ENCODE data around the gene PIF1. TPM values are rescaled to one million over a fixed set of nuclear protein-coding genes. Genes with fewer than 3 reads are reported as not detected.
A peak's percentile ranks its signal among the peaks of the same experiment; 100 is the strongest.

PIF1 gene
- total RNA-seq, 1 donor = 7.4 TPM

GRCh38 chr15:64810497-64811326 lies 14.7 kb downstream of the PIF1 start:
- no peak overlapping the region for H3K4me3 ChIP-seq (ENCODE audit: low read depth, low read length)
- TF ChIP-seq CTCF (IDR thresholded peaks at IDR 0.05; ENCODE audit: insufficient read depth, low read length) = no peak
- DNase-seq (ENCODE audit: low read depth) = no peak

GRCh38 chr15:64809649-64810496 lies 15.6 kb downstream of the PIF1 start:
- no peak overlapping the region for H3K4me3 ChIP-seq (ENCODE audit: low read depth, low read length)
- DNase-seq (ENCODE audit: low read depth) = peak; percentile 74
- peak; percentile 95 for TF ChIP-seq CTCF (IDR thresholded peaks at IDR 0.05; ENCODE audit: insufficient read depth, low read length)

GRCh38 chr15:64808785-64809453 lies 16.5 kb downstream of the PIF1 start:
- DNase-seq (ENCODE audit: low read depth) = no peak
- TF ChIP-seq CTCF (IDR thresholded peaks at IDR 0.05; ENCODE audit: insufficient read depth, low read length) = no peak
- no peak overlapping the region for H3K4me3 ChIP-seq (ENCODE audit: low read depth, low read length)

GRCh38 chr15:64807751-64808222 lies 17.7 kb downstream of the PIF1 start:
- no peak for DNase-seq (ENCODE audit: low read depth)
- TF ChIP-seq CTCF (IDR thresholded peaks at IDR 0.05; ENCODE audit: insufficient read depth, low read length) = no peak
- H3K4me3 ChIP-seq (ENCODE audit: low read depth, low read length) = no peak overlapping the region

- H3K4me3 ChIP-seq (ENCODE audit: low read depth, low read length) = no peak overlapping the region
- DNase-seq (ENCODE audit: low read depth) = no peak
- TF ChIP-seq CTCF (IDR thresholded peaks at IDR 0.05; ENCODE audit: insufficient read depth, low read length) = no peak
These were observed 18.2 kb downstream of the PIF1 start for GRCh38 chr15:64807051-64807749.

GRCh38 chr15:64806509-64806908 lies 18.9 kb downstream of the PIF1 start:
- H3K4me3 ChIP-seq (ENCODE audit: low read depth, low read length) = no peak overlapping the region
- no peak for TF ChIP-seq CTCF (IDR thresholded peaks at IDR 0.05; ENCODE audit: insufficient read depth, low read length)
- no peak for DNase-seq (ENCODE audit: low read depth)

All from fibroblast of the aortic adventitia (primary cell).